GM19240 (cell line): ENCODE results near the gene NMT1.
"Not testable (repeated sequence)": the region's sequence is repeated elsewhere in the genome, so short reads cannot be mapped to it uniquely, and the experiment has no call there.

Experiments
- DNase-seq: peaks from one replicate; pipeline ENCODE4 v3.0.0; 2011; ENCODE audit warnings: low spot score; ENCODE audit not compliant: insufficient read length

NMT1 gene

GRCh38 chr17:45118691-45119090 lies 57.6 kb downstream of the NMT1 start:
- DNase-seq = no peak

- no peak for DNase-seq
Measured at GRCh38 chr17:45119964-45120363, 58.8 kb downstream of the NMT1 start.

DNA sequence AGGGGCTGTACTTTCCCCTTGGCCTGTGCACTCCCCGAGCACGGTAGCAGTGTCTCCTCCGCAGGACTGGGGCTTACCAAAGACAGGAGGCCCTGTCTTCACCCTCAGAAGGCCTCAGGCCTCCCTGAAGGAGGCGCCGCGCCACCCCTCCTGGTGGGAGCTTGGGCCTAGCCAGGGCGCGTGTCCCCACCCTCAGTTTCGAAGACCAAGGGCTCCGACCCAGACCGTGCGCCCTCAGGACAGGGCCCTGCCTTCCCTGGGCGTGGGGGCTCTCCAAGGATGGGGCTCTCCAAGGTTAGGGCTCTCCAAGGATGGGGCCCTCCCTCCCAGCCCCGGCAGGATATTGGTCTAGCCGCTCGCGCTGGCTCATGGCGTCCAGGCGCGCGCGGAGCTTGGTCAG lies 59.4 kb downstream of the NMT1 start:
- DNase-seq = no peak

GRCh38 chr17:45121055-45121454 lies 59.9 kb downstream of the NMT1 start:
- no peak for DNase-seq

DNA sequence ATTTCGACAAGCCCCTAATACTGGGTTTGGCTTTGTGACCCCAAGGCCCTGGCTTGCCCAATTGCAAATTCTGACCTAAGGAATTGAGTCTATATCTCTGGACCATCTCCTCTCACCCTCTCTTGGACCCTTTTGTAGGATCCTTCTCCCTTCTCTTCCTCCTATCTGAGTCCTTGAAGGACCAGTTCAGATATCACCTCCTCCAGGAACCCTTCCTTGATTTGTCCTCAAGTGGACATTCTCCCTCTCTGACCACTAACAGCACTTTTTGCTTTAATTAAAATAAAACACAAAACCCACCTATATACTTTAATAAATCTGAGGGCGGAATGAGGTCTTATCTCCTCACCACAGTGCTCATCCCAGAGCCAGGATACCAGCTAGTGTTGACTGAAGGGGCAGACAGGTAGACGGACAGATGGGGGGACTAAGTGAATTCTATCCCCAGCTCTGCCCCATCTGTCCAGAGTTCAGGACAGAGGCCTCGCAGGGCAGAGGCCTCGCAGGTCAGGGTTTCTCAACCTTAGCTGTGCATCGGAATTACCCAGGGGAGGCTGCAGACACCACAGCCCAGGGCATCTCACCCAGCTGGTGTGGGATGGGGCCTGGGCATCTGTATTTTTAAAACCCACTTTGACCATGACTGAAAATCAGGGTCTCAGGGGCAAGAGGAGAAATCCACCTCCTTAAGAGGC lies 62.1 kb downstream of the NMT1 start:
- DNase-seq = no peak

GRCh38 chr17:45123930-45124796 lies 63.0 kb downstream of the NMT1 start:
- DNase-seq = no peak

GRCh38 chr17:45124797-45125122 lies 63.6 kb downstream of the NMT1 start:
- DNase-seq = not testable (repeated sequence)

DNA sequence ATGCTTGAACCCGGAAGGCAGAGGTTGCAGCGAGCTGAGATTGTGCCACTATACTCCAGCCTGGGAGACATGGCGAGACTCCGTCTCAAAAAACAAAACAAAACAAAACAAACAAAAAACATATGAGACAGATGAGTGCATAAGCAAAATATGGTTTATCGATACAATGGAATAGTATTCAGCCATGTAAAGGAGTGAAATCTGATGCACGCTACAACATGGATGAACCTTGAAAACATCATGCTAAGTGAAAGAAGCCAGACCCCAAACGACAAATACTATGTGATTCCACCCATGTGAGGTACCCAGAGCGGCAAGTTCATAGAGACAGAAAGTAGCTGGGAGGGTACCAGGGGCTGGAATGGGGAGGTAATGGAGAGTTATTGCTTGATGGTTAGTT lies 64.4 kb downstream of the NMT1 start:
- DNase-seq = no peak

- no peak for DNase-seq
Measured at GRCh38 chr17:45127207-45127547, 66.1 kb downstream of the NMT1 start.

DNA sequence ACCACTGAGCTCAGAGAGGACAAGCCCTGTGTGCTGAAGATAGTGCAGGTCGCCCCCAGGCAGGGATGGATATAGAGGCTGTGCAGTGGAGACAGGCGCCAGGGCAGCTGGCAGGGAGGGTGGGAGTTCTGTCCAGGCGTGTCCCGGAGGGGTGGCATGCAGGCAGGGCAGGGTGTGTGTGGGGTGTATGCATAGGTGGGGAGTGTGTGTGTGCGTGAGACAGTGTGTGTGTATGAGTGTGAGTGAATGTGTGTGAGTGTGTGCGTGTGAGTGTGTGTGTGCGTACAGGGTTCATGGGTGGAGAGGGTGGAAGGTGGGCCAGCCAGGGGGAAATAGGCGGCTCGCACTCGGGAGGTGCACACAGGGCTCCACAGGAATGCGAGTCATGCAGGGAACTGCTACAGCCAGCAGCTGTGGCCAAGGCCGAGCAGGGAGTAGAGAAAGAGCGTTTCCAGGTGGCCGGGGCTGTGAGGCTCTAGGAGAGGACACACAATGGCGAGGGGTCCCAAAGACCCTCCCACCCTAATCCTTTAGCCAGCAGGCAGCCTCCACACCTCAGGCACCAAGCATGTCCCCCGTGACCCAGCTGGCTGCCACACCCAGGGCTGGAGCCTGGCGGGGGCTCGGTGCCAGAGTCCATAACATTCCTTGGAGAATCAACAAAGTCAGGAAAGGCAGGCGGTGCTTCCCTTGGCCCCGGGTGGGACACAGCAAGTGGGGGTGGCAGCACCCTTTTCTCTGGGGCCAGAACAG lies 66.6 kb downstream of the NMT1 start:
- DNase-seq = no peak

DNA sequence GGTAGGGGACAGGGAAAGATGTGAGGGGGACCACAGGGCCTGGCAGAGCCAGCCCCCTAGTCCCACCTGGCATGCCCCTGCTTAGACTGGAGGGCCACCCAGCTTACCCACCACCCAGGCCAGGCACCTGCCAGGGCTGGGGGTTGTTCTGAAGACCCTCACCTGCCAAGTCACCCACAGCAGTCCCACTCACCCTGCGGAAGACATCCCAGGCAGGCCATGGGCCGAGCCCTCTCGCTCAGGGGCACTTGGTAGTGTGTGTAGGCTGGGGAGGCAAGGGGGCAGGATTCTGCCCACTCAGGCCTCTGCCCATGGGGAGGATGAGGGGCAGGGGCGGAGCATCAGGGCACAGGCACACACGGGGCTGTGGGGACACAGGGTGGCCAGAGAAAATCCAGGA lies 67.2 kb downstream of the NMT1 start:
- DNase-seq = no peak

GRCh38 chr17:45128989-45129388 lies 67.9 kb downstream of the NMT1 start:
- no peak for DNase-seq

DNA sequence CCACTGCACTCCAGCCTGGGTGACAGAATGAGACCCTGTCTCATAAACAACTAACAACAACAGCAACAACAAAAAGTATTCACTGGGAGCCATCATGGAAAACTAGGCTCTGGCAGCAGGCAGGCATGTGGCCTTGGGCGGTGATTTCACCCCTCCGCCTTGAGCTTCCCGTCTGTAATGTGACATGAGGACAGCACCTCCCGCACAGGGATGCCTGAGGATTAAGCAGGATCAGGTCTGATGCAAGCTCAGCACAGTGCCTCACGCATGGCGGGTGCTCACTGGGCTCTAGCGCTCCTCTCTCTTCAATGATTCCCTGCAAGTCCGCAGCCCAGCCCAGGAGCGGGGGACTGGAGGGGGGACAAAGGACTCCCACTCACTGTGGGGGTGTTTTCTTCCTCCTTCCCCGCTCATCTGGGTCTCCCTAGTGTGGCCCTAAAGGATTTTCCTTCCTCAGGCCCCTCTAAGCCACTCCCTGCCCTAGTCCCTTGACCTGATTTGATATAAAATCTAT lies 68.4 kb downstream of the NMT1 start:
- DNase-seq = no peak

GRCh38 chr17:45129940-45130680 lies 69.0 kb downstream of the NMT1 start:
- no peak for DNase-seq

GRCh38 chr17:45130681-45131615 lies 69.8 kb downstream of the NMT1 start:
- DNase-seq = no peak

DNA sequence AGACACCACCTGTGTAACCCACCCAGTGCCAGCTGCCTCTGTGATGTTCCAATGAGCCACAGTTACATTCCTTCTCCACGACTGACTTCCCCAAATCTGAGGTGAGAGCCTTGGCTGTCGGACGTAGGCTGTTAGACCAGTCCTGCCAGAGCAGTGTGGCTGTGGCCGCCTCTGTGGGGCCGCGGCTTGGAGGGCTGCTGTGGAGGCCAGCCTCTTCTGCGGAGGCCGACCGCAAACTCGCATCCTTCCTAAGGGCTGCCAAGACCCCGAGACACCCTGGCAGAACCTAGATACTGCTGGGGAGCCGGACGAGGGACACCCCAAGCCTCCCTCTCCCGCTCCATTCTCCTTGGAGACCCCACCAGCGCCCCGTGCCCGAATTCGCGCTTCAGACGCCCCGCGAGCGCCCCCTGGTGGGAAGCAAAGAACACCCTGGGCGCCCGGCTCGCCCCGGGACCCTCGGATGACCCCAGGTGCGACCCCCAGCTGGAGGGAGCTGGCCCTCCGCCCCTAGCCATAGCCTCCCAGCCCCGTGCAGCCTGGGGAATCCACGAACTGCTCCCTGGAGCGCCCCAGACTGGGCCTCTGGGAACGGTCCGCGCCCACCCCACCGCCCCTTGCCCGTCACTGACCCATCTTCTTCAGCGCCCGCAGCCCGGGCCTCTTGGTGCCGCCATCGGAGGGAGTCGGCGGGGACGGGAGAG lies 70.7 kb downstream of the NMT1 start:
- DNase-seq = no peak

GRCh38 chr17:45132320-45132571 lies 71.1 kb downstream of the NMT1 start, which contains the start of gene PLCD3:
Gene PLCD3 (minus strand): TSS chr17:45132515. CDS start chr17:45132410, 105 bp downstream.
- no peak for DNase-seq

DNA sequence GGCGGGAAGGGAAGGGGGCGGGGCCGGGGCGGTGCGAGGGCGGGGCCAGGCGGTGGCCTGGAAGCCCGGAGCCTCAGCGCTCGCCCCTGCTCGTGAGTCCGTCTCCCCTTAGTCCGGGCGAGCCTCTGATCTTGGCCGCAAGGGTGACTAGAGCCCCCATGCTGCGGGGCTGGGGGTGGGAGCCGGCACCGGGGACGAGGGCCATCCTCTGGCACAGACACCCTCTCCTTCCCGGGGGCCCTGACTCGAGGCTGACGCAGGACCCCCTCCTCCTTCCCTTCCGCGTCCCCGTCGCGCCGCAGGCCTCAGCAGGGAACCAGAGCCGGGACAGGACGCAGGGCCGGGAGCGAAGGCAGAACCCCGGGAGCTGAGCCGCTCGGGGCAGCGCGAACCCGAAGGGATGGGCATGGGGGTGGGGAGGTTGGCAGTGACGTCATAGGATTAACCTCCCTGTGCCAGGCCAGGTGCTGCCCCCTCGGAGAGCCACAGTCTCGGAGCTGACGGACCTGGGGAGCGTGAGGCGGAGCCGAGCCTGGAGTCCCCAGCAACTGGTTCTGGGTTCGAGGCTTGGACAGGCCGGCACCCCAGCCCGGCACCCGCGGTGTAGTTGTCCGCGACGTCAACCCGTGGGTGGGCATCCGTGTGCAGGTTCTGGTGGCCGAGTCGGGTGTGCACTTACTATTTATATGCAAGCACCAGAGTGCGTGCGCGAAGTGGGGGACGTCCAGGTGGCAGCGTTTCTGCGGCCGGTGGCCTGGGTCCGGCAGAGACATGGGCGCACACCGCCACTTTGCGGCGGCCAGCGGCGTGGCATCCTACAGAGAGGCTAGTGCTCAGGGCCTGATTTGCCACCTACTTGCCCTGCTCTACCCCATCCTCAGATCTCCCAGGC lies 71.7 kb downstream of the NMT1 start:
- peak; percentile 86 for DNase-seq
